ENCODE measurements around the gene CD244.

Gene CD244

GRCh38 chr1:160866001-160866694 lies 3.5 kb upstream of the CD244 start:
- no peak for TF ChIP-seq CTCF (IDR thresholded peaks at IDR 0.05)

- TF ChIP-seq CTCF (IDR thresholded peaks at IDR 0.05) = no peak
Observed at GRCh38 chr1:160865337-160865736, 2.6 kb upstream of the CD244 start.

- no peak for TF ChIP-seq CTCF (IDR thresholded peaks at IDR 0.05)
Observed at GRCh38 chr1:160864173-160864572, 1.5 kb upstream of the CD244 start.

GRCh38 chr1:160863774-160864131 lies 1.1 kb upstream of the CD244 start:
- TF ChIP-seq CTCF (IDR thresholded peaks at IDR 0.05) = no peak

GRCh38 chr1:160863061-160863773 lies 530 bp upstream of the CD244 start:
- TF ChIP-seq CTCF (IDR thresholded peaks at IDR 0.05) = no peak

- no peak for TF ChIP-seq CTCF (IDR thresholded peaks at IDR 0.05)
Observed at GRCh38 chr1:160860840-160861505, 1.7 kb downstream of the CD244 start.

GRCh38 chr1:160859166-160859565 lies 3.5 kb downstream of the CD244 start:
- TF ChIP-seq CTCF (IDR thresholded peaks at IDR 0.05) = no peak

Measured in LNCAP (cell line).